HG03135 (cell line): ENCODE data around the gene MCF2L.

Experiments used
- ATAC-seq: cut with Tn5 transposase; IDR thresholded peaks from one replicate; pipeline ENCODE4 v1.9.1; 2021; ENCODE audit warnings: mild to moderate bottlenecking, moderate library complexity; ENCODE audit not compliant: unreplicated experiment

The MCF2L gene

GRCh38 chr13:112943309-112944125 is 25.5 kb upstream of the MCF2L start:
- no peak for ATAC-seq

- ATAC-seq = no peak
These were observed 21.2 kb upstream of the MCF2L start for GRCh38 chr13:112947796-112948195.

- ATAC-seq = no peak
These were observed 17.2 kb upstream of the MCF2L start for GRCh38 chr13:112951674-112952371.

DNA sequence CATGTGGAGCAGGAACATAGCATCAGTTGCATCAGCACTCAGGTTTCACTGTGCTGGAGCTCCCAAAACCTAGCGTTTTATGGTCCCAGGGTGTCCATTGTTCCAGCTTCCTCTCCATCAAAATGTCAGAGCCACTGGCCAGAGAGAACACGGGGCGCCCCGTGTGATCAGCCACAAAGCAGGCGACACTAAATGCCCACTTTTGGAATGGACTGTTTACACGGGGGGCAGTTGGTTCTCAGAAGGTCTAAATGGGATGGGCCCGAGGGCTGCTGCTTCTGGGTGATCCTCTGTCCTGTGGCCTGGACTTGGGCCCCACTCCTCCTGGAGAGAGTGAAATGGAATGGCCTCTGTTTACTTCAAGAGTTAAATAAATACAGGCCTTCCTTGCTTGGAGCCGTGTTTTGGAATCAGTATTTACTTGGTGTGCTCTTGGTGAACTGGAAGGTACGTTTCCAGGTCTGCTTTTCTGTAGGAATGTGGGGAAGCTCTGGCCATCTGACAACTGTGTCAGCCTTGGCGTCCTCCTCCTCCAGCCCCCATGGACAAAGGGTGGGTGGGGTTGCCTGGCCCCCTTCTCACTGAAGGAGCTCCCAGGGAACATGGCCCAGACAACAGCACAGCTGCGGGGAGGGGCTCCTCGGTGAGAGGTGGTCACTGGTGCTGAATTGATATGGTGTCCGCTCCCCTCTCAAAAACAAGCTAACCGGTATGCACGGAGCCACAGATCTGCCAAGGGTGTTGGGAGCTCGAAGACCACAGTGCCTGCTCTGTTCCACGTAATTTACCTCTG is 16.1 kb upstream of the MCF2L start:
- no peak for ATAC-seq

GRCh38 chr13:112953591-112954487 is 15.2 kb upstream of the MCF2L start:
- no peak for ATAC-seq

GRCh38 chr13:112954488-112955270 is 14.3 kb upstream of the MCF2L start:
- no peak for ATAC-seq

GRCh38 chr13:112955271-112955937 is 13.6 kb upstream of the MCF2L start:
- no peak for ATAC-seq

- no peak for ATAC-seq
These were observed 13.1 kb upstream of the MCF2L start for GRCh38 chr13:112955956-112956355.

GRCh38 chr13:112956571-112957294 is 12.3 kb upstream of the MCF2L start:
- no peak for ATAC-seq

GRCh38 chr13:112957295-112957677 is 11.7 kb upstream of the MCF2L start:
- ATAC-seq = no peak

DNA sequence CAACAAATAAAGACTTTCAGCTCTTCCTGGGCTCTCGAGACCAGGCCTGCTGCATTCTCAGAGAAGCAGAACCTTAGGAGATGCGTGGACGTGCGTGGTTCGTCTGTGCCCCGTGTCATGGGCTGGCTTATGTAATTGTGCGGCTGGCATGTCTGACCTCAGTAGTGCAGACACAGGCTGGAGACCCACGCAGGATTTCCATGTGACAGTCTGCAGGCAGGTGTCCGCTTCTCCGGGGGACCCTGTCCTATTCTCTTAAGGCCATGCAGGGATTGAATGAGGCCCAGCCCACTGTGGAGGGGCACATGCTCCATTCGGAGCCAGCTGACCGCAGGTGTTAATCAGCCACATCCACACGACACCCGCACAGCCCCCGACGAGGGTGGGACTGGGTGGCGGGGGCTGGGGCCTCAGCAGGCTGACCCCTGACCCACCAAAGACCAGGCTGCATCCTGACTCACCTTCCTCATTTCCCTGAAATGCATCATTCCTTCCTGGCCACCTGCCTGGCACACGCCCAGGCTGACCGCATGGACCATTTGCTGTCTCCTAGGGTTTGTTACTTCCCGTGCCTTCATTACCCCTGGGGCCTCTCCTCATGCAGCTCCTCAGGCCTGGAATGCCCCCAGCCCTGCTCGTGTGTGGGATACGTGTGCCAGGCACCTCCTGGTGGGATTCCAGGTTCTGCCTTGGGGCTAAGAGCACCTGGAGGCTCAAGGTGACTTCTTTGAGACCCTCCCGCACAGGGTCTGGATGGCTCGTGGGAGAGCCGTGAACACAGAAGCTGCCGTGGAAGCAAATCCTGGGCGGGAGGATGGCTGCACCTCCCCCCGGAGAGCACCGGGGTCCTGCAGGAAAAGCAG is 10.7 kb upstream of the MCF2L start:
- ATAC-seq = no peak

DNA sequence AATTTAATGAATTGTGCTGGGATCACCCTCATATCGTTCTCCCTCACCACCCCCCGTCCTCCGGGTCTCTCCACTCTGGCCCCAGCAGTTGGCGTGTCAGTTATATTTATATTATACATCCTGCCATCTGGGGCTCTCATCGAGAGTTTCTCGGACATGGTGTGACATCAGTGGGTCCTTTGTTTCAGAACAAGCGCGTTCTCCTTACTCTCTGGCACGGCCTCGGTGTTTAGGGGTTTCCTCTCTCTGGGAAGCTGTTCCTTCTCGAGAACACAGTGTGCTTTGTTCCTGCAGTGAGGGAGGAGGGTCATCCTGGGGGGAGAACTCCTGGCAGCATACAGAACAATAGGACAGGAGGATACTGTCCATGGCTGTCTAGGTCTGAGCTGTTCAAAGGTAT is 9.8 kb upstream of the MCF2L start:
- ATAC-seq = no peak

GRCh38 chr13:112959701-112960542 is 9.1 kb upstream of the MCF2L start:
- no peak for ATAC-seq

- ATAC-seq = no peak
These were observed 8.3 kb upstream of the MCF2L start for GRCh38 chr13:112960706-112961105.

DNA sequence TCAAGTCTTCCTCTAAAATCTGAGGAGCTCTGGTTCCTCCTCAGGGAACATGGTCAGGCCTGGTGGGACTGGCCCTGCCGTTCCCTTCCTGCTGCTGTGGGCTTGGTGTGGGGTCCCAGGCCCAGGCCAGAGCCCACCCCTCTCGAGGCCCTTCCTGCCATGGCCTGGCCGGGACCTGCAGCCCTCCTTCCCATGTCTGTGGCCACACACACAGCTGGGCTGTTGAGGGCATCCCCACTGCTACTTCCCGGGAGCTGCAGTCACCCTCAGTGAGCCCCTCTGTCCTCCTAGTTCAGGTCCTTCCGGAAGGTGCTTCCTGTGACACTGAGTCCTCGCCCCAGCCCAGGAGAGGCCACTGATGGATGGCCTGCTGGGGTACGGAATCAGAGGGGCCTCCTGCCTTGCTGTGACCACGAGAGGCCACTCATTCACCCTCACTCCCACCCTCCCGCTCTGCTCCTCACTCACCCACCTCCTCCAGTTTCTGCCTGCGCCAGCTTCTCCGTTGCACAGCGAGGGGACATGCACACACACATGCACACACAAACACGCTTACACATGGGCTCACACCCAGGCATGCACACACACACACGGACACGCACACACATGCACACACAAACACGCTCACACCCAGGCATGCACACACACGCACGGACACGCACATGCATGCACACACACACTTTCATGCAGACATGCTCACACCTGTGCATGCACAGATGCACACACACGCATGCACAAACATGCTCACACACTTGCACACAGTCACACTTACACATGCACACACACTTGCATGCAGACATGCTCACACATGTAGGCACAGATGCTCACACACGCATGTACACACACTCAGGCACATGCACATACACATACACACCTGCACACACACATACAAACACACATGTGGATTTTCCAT is 7.3 kb upstream of the MCF2L start:
- ATAC-seq = no peak

- no peak for ATAC-seq
These were observed 6.6 kb upstream of the MCF2L start for GRCh38 chr13:112962396-112962795.
